HG03159 (cell line): ENCODE results near the gene NAA80.

Experiments
- ATAC-seq: cut with Tn5 transposase; IDR thresholded peaks from one replicate; pipeline ENCODE4 v1.9.1; 2021; ENCODE audit warnings: mild to moderate bottlenecking, moderate library complexity; ENCODE audit not compliant: unreplicated experiment

NAA80 gene, protein sequence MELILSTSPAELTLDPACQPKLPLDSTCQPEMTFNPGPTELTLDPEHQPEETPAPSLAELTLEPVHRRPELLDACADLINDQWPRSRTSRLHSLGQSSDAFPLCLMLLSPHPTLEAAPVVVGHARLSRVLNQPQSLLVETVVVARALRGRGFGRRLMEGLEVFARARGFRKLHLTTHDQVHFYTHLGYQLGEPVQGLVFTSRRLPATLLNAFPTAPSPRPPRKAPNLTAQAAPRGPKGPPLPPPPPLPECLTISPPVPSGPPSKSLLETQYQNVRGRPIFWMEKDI

DNA sequence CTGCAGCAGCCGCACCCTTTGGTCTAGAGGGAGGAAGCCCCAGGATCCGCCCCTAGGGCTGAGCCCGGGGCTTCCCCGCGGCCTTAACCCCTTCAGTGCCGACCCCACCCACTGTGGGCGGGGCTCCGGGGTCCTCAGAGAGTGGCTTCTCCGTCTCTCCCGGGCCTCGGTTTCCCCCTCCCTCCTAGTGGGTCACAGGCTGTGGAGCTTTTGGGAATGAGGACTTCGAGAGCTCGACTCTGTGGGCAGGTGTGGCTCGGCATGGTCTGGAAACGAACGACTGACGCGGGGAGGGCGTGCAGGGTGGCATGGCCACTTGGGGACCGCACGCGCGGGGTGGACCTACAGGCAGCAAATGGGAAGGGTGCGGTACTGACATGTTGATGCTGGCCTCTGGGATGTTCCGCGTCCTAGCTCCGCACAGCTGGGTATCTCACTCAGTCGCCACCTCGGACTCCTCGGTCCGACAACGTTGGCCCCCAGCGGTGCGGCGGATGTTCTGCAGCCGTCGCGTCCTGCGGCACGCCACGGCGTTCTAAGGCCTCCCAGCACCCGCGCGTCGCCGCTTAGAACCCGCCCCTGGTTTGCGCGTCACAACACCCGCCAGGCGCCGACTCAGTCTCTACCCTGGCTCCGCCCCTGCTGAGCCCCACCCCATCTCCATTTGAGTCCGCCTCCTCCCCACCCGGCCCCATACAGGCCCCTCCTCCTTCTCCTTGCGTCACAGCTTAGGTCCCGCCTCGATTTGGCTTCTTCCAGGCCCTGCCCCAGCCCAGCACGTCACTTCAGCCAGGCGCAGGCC lies at the start of gene NAA80, which contains the start of gene HYAL3:
TSS of gene NAA80 (minus strand) at position 570 of the 802 bp plus-strand sequence. CDS start 1,942 bp downstream, outside the sequence.
TSS of gene HYAL3 (minus strand) at position 570 of the 802 bp plus-strand sequence. CDS start 3,803 bp downstream, outside the sequence.
- peak; percentile 80 for ATAC-seq

DNA sequence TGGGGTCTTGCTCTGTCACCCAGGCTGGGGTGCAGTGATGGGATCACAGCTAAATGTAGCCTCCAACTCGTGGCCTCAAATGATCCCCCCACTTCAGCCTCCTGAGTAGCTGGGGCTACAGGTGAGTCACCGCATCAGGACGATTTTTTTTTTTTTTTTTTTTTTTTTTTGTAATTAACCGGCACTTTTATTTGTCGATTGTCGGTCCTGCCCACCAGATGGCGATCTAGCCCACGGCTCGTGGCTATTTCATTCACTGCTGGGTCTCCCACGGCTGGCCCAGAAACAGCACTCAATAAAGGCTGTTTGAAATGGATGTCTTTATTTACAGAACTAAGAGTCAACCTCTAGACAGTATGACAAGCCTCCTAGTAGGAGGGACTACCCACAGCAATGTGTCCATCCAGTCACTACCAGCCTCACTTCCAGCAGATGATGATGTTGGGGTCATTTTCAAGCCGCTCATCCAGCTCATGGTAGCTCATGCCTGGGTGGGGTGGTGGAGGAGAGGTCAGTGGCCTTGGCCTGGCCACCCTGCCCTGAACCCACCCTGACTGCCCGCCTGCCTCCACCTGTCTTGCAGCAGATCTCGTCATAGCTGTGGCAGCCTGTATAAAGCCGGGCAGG lies 48.1 kb upstream of the NAA80 start:
- ATAC-seq, result no peak

DNA sequence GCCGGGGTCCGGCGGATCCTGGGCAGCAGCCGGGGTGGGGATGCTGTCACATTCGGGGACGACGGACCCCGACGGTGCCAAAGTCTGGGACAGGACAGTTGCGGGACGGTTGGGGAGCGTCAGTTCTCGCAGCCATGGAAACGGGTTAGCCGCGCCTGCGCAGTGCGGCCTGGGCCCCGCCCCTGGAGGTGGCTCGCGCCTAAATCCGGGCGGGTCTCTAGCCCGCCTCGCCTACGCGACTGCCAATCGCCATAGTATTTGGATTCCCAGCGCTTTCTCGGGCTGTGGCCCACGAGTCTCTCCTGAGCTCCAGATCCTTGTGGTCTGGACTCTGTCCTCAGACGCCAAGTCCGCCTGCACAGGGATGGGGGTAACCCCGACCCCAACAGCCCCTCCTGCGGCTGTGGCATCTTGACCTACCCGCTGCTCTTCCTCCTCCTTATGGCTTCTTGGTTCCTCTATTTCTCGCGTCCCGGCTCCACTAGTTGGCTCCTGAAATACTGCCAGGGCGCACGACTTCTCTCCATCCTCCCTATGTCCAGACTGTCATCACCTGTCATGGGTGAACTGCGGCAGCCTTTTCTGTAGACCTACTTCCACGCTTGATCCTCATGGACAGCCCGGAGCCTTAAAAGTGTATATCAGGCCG lies 46.5 kb upstream of the NAA80 start, which contains the start of gene ZMYND10:
TSS of gene ZMYND10 (minus strand) at position 147 of the 649 bp plus-strand sequence. CDS start 153 bp downstream, outside the sequence.
- ATAC-seq, result no peak

DNA sequence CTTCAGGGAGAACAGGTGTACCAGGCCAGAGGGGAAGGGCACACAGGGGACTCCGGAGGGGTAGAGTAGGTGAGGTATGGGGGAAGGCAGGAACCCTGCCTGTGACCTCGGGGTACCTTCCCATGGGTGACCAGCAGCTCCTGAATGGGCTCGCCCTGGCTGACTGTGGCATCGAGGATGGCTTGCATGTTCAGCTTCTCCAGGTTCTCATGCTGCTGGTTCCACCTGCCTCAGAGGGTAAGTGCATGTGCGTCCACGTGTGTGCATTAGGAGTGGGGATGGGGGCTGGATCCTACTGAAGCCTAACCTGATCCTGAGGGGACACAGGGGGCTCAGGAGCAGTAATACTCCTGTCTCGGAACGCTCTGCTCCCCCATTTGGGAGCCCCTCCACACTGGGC lies 45.8 kb upstream of the NAA80 start:
- ATAC-seq, result no peak

DNA sequence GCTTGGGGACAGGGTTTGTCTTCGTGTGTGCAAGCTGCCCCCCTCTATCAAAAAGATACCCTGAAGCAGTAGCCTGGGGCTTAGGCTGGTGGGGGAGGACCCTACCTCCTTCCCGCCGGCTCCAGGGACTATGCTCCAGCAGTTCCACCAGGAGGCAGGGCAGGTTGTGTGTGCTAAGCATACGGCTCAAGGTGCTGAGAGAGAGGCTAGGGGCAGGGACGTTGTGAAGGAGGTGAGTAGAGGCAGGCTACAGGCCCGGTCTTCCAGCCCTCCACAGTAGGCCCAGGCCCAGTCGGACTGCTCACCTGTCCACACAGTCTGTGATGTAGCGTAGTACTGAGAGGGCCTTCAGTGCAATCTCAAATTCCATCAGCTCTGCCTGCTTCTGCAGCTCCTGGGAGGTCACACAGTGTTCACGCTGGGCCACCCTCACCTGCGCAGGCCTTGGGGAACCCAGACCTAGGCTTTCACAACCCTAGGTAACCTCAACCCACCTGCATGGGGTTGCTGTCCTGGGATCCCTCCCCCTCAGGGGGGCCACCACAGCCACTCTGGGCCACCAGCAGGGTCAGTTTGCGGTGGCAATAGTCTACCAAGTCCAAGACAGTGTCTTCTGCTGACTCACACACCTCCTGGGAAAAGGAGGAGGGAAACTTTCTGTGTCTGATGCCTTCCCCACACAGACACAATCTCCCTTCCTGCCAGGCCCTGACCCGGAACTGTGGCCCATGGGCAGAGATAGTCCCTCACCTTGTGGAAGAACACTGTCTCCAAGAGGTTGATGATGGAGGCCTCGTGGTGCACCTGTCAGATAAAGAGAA lies 43.8 kb upstream of the NAA80 start:
- no peak for ATAC-seq

DNA sequence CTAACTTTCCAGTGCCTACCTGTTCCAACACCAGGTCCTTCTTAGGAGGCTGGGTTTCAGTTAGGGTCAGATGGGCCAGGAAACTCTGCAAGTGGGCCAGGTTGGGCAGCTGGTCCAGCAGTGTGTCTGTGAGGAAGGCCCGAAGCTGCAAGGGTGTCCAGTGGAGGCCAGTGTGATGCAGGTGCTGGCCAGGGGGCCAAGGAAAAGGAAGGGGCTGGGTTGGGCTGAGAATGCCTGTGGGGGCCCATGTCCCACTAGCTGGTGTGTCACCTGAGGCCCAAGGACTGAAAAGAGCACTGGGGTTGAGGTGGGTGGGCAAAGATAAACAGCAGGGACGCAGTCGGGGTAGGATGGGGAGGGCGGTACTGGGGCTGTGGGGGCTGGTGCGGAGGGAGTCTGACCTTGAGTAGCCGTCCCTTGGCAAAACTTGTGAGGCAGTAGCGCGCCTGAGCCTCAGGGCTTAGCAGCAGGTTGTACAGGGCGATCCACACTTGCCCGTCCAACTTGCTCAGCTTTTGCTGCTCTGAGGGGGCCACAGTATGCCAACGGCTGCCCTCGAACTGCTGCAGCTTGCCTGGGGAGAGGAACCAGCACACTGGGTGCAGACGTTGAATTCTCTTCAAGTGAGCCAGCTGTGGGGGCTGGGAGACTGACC lies 42.9 kb upstream of the NAA80 start:
- no peak for ATAC-seq

DNA sequence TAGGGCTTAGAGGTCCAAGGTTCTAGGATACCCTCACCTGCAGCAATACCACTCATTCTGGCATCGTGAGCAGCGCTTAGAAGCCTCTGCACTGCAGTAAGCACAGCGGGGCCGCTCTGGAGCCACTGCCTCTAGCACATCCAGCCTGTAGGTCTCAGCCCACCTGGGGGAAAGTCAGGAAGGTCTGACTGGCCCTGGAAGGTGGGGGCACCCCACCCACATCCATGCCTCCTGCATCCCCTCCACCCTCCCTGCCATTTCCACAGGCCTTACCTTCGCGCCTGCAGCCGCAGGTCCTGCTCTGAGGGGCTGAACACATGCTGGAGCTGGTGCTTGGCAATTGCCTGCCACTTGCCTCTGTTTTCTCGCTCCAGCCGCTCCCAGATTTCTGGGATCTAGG lies 42.3 kb upstream of the NAA80 start:
- ATAC-seq, result no peak

DNA sequence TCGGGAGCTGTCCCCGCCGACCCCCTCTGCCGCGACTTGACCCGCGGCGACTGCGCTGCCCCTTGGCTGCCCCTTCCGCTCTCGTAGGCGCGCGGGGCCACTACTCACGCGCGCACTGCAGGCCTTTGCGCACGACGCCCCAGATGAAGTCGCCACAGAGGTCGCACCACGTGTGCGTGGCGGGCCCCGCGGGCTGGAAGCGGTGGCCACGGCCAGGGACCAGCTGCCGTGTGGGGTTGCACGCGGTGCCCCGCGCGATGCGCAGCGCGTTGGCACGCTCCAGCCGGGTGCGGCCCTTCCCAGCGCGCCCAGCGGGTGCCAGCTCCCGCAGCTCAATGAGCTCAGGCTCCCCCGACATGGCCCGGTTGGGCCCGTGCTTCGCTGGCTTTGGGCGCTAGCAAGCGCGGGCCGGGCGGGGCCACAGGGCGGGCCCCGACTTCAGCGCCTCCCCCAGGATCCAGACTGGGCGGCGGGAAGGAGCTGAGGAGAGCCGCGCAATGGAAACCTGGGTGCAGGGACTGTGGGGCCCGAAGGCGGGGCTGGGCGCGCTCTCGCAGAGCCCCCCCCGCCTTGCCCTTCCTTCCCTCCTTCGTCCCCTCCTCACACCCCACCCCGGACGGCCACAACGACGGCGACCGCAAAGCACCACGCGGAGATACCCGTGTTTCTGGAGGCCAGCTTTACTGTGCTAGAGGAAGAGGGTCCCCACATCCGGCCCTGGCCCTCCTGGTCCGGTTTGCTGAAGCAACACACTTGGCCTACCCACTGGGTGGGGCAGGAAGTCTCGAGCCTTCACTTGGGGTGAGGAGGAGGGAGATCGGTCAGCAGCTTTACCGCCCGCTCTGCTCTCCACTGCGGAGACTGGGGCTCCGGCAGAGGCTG lies 41.5 kb upstream of the NAA80 start, which contains the start of gene RASSF1:
TSS of gene RASSF1 (minus strand) at position 389 of the 882 bp plus-strand sequence. CDS start at position 358, 31 bp downstream.
- no peak for ATAC-seq

DNA sequence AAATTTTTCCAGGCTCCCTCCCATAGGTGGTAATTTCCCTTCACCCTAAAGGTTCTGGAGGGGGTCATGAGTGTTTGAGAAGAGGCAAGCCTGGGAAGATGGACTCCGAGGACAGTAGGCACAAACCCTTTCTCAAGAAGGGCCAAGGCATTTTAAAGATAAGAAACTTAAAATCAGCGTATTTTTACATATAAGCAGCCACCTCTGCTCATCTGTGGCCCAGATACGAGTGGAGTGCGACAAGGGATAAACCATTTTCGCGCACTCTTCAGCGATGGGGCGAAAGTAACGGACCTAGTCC lies 40.9 kb upstream of the NAA80 start:
- no peak for ATAC-seq

DNA sequence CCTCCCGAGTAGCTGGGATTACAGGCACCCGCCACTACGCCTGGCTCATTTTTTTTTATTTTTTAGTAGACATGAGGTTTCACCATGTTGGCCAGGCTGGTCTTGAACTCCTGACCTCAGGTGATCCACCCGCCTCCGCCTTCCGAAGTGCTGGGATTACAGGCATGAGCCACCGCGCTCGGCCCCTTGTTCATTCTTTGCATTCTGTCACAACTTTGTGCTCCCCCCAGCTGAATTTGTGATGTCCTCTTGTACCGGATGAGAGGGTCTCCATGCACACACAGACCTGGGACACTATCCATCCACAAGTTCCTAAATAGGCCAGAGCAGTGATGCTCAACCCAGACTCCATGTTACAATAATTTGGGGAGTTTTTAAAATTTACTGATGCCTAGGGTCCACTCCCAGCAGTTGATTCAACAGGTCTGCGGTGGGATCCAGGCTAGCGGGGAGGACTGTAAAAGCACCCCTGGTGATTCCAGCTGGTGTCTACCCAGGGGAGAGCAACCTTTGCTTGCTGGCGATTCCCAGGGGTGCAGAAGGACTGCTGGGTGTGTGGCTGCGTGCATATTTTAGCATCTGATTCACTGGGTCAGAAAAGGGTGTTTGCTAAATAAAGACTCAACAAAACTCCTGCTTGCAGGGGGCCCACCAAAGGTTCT lies 40.4 kb upstream of the NAA80 start:
- no peak for ATAC-seq

DNA sequence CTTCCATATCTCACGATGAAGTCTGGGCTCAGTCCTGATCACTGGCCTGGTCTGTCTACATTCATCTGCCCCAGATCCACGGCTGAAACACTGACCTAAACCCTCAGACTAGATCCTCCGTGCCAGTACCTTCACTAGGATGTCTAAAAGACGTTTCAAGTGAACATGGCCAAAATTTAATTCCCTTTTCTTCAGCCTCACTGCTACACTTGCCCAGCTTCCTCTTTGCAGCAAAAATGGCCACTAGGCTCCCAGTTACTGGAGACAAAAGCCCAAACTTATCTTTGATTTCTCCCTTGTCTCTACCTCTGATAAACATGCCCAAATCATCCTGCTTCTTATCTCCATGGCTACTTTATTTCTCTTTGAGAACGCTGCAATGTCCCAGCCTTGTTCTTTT lies 39.8 kb upstream of the NAA80 start:
- no peak for ATAC-seq

DNA sequence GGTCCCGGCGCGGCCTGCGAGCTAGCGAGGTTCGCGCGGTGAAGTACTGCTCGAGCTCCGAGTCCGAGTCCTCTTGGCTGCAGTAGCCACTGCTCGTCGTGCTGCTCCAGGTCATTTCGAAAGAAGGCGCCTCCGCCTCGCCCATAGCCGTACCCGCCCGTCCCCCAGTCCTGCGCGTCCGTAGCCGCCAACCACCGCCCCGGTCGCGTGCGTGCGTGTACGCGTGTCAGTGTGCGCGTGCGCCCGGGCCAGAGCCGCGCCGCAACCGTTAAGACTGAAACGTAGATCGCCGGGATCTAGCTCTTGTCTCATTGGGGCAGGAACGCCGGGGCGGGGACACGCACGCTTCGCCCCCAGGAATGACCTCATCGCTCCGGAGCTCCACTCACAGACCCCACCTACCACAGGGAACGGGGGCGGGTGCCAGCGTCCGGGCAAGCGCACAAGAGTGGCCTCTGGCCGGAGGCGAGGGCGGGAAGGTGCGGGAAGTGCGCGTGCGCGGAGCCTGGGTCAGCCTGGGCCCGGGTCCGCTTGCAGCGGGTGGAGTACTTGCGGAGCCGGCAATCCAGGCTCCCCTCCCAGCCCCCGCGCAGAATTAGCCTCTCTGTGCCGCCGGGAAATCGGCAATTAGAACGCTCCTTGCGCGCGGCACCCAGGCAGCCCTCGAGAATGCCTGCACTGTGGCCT lies 38.1 kb upstream of the NAA80 start:
- ATAC-seq, result peak; percentile 77

DNA sequence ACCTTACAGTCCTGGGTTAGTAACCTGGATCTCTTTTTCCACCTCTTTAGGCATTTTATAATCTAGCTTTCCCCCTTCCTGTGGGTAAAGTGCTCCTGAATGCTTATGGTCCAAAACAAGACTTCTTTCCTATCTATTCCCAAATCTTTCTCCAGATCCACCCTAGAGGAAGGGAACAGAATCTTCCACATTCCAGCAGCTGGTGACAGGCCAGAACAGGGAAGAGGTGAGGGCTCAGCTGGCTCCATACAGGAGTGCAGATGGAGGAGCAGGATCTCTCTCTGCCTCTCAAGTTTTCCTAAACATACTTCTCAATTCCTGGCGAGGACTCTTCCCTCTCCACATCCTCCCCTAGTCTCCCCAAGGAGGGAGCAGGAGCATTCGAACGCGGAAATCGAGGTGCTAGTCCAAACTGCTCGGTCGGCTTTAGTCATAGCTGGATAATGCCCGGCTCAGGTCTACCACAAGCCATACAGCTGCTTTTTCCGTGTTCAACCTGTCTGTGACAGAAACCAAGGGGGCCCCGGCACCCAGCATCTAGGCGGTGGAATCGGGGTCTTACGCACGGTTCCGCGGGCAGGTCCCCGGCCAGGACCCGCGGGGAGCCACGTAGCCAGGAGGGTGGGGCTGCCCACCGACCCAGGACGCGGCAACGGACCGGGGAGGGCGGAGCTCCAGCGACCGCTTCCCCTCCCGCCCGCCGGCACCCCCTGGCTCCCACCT lies 37.4 kb upstream of the NAA80 start:
- peak; percentile 23 for ATAC-seq

DNA sequence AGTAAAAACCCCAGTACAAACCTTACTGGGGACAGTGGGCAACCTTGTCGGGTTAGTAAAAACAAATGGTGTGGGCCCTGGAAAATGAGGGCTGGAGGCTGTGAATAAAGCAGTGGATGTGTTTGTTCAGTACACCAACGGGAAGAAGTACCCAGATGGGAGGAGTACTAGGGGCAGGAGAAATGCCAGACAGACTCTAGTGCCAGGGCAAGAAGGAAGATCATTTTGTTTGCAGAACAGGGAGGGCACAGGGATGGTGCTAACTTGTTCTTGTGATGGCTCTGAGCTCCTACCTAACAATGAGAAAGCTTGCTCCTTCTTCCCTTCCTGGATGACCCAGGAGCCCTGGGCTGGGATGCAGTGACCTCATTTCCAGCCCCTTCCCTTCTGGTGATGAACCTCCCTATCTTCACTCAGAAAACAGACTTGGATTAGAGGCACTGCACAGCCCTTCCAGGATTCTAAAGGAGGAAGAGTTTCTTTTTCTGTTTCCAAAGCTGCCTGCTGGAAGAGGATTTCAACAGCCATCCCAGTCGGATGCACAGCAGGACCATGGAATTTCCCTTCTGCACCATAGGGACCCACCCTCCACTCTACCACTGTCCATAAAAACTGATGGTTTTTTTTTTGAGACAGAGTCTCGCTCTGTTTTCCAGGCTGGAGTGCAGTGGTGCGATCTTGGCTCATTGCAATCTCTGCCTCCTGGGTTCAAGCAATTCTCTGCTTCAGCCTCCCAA lies 35.3 kb upstream of the NAA80 start:
- ATAC-seq, result no peak

DNA sequence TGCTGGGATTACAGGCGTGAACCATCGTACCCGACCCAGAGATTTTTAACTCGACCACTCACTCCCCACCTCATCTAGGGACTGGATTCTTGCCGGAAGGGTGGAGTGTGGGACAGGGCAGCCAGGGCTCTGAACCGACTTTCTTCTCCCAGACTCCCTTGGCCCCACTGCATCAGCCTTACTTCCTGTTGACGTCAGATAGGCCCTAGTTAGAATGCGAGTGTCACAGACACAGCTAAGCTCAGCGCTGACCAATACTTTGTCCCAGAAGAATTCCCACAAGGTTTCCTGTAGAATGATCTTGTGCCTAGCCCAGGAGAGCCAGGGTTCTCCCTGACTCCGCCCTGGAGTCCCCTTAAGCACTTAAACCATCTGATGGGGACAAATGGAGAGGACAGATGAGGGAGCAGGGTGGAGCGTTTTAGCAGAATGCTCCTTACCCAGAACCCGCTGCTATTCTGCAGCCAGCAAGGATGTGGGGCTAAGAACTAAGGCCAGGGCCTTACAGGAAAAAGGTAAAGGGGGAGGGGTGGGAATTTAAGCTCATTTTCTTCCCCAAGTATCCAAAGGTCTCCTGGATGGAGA lies 34.6 kb upstream of the NAA80 start:
- ATAC-seq, result no peak

DNA sequence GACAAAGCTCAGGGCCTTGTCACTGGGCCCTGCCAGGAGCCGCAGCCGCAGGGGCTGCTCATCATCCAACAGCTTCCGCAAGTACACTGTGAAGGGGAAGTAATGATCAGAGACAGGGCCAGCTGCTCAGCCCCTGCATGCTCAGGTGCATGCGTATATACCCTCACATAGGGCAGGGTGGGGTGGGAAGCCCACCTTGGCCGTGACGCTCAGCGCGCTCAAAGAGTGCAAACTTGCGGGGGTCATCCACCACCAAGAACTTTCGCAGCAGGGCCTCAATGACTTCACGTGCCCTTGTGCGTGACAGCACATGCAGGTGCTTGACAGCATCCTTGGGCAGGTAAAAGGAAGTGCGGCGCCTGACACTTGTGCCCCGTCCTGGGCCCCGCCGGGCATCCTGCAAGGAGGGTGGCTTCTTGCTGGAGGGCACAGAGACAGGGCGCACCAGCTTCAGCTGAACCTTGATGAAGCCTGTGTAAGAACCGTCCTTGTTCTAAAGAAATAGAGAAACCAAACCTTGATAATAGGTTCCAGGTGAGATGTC lies 32.2 kb upstream of the NAA80 start:
- no peak for ATAC-seq
